Measurements from ENCODE around the gene CDH10. TPM values are rescaled to one million over a fixed set of nuclear protein-coding genes. Genes with fewer than 3 reads are reported as not detected.

CDH10 gene
- polyA plus RNA-seq, 1 of the 3 experiments (the other 2 are of a cell fraction): 0.10 TPM

- no peak overlapping the region for H3K4me3 ChIP-seq (ENCODE audit: low read depth in 2 of 2, low read length in 1 of 2)
- TF ChIP-seq TEAD4 (IDR thresholded peaks at IDR 0.05; ENCODE audit: borderline replicate concordance, insufficient read depth) (no peak), USF1 (IDR thresholded peaks at IDR 0.05; ENCODE audit: borderline replicate concordance, low read depth) (no peak), SIN3A (IDR thresholded peaks at IDR 0.05; ENCODE audit: borderline replicate concordance, low read depth, low read length) (no peak), IRF3 (IDR thresholded peaks at IDR 0.05; ENCODE audit: low read depth, low read length) (no peak), PBX3 (IDR thresholded peaks at IDR 0.05) (no peak), CHD2 (IDR thresholded peaks at IDR 0.05; ENCODE audit: low read length, partially characterized antibody) (no peak), RCOR1 (IDR thresholded peaks at IDR 0.05; ENCODE audit: low read length) (no peak), REST (IDR thresholded peaks at IDR 0.05; ENCODE audit: low read depth, low read length) (no peak), TCF12 (IDR thresholded peaks at IDR 0.05) (no peak), ZBTB33 (IDR thresholded peaks at IDR 0.05; ENCODE audit: borderline replicate concordance, low read depth) (no peak), FOXM1 (IDR thresholded peaks at IDR 0.05; ENCODE audit: low read depth) (no peak), MAX (IDR thresholded peaks at IDR 0.05; ENCODE audit: low read depth) (no peak), EZH2phosphoT487 (IDR thresholded peaks at IDR 0.05; ENCODE audit: borderline replicate concordance, low read depth) (no peak), MXI1 (IDR thresholded peaks at IDR 0.05; ENCODE audit: low read depth, low read length) (no peak), NFIC (IDR thresholded peaks at IDR 0.05; ENCODE audit: borderline replicate concordance) (no peak), FOXJ3 (CRISPR knock-in tag; IDR thresholded peaks at IDR 0.05) (no peak), USF2 (IDR thresholded peaks at IDR 0.05; ENCODE audit: borderline replicate concordance, low read depth, low read length) (no peak)
- H3K9ac ChIP-seq: no peak overlapping the region
- no peaks in the 10 kb centered on the region for H3K9me2 ChIP-seq
- ChIA-PET CTCF (interaction anchor here (0.7 kb wide), 1 partner anchor 10 kb away, joined by 3 read pairs; no protein-coding TSS in a partner anchor), POLR2A (no interaction called here)
- no peak overlapping the region for H3K27ac ChIP-seq (ENCODE audit: low read depth in 2 of 2, low read length in 1 of 2)
- no peak overlapping the region for H2AFZ ChIP-seq (ENCODE audit: low read depth)
- no peaks in the 10 kb centered on the region for H3K79me2 ChIP-seq (ENCODE audit: insufficient read depth)
- no peaks in the 10 kb centered on the region for H3K36me3 ChIP-seq (replicated peaks in 1 of 2; ENCODE audit: control insufficient read depth in 1 of 2, insufficient read depth in 2 of 2, low read length in 1 of 2)
- no peaks in the 10 kb centered on the region for H3K9me3 ChIP-seq
- H3F3A ChIP-seq (replicated peaks; ENCODE audit: insufficient read depth): no peaks in the 10 kb centered on the region
- DNase-seq: no peak
- H3K27me3 ChIP-seq (ENCODE audit: insufficient read depth): 0 out of 2 replicates have a peak, but pooled peaks cover 9% of the 10 kb centered on the region
- H3K4me1 ChIP-seq (ENCODE audit: control insufficient read depth in 1 of 2, insufficient read depth in 2 of 2, low read depth in 1 of 2, low read length in 1 of 2): no peaks in the 10 kb centered on the region; a peak in 1 of 4 replicates
- H3K4me2 ChIP-seq: no peak overlapping the region
- no peaks in the 10 kb centered on the region for H4K20me1 ChIP-seq (ENCODE audit: insufficient read depth)
Observed at GRCh38 chr5:24624872-24625271, 19.9 kb downstream of the CDH10 start.
